ENCODE measurements around the gene FBXW5. TPM values are rescaled to one million over a fixed set of nuclear protein-coding genes. Genes with fewer than 3 reads are reported as not detected.

FBXW5 gene
- total and polyA plus RNA-seq, 12 donors: 118 to 215 (median 145) TPM

DNA sequence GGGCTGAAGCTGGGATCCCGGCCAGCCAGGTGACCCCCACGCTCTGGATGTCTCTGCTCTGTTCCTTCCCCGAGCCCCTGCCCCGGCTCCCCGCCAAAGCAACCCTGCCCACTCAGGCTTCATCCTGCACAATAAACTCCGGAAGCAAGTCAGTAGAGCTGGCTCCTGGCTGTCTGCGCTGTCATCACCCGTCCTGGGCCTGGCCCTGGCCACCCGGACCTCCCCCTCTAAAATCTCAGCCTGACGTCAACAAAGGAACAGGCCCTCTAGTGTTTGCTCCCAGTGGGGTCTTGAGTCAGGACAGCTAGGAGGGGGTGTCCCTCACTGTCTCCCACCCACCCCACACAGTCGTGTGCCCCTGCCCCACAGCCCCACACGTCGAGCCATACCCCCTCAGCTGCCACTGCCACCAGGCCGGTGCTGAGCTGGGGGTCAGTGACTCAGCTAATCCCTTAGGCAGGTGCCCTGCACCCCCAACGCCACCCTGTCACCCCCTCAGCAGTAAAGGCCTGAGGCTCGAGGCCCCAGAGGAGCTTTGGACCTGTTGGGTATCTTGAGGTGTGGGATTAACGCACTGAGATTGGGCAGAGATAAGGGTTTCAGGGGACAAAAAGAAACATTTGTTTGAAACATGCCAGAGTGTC is 37.2 kb upstream of the FBXW5 start:
- peaks cover 0 to 53% (median 15%) of the 10 kb centered on the region in 7 donors for H3K27me3 ChIP-seq
- TF ChIP-seq, protein P1, sequence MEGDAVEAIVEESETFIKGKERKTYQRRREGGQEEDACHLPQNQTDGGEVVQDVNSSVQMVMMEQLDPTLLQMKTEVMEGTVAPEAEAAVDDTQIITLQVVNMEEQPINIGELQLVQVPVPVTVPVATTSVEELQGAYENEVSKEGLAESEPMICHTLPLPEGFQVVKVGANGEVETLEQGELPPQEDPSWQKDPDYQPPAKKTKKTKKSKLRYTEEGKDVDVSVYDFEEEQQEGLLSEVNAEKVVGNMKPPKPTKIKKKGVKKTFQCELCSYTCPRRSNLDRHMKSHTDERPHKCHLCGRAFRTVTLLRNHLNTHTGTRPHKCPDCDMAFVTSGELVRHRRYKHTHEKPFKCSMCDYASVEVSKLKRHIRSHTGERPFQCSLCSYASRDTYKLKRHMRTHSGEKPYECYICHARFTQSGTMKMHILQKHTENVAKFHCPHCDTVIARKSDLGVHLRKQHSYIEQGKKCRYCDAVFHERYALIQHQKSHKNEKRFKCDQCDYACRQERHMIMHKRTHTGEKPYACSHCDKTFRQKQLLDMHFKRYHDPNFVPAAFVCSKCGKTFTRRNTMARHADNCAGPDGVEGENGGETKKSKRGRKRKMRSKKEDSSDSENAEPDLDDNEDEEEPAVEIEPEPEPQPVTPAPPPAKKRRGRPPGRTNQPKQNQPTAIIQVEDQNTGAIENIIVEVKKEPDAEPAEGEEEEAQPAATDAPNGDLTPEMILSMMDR (IDR thresholded peaks at IDR 0.05): peak in 4 of 9 donors; percentile 10 to 42 (median 38)
- ATAC-seq (peak in 7 of 8 donors; percentile 16 to 68 (median 58)), DNase-seq (peak; percentile 78 to 87)
- H3K36me3 ChIP-seq: no peaks in the 10 kb centered on the region
- H3K4me3 ChIP-seq: no peak overlapping the region
- WGBS, 2 donors: 29 to 32% methylated on average over 17 of the region's 17 CpGs
- H3K4me1 ChIP-seq: peaks cover 9 to 82% (median 55%) of the 10 kb centered on the region in 9 donors
- intact Hi-C loops (cut with DNase I): loop anchor here in 1 of 10 donors (5.0 kb wide), 1 partner anchor 34 kb away; the partner anchor contains the start of gene C8G
- H3K9me3 ChIP-seq: no peaks in the 10 kb centered on the region
- H3K27ac ChIP-seq: peak overlapping the region; percentile 40 to 93 (median 88)

DNA sequence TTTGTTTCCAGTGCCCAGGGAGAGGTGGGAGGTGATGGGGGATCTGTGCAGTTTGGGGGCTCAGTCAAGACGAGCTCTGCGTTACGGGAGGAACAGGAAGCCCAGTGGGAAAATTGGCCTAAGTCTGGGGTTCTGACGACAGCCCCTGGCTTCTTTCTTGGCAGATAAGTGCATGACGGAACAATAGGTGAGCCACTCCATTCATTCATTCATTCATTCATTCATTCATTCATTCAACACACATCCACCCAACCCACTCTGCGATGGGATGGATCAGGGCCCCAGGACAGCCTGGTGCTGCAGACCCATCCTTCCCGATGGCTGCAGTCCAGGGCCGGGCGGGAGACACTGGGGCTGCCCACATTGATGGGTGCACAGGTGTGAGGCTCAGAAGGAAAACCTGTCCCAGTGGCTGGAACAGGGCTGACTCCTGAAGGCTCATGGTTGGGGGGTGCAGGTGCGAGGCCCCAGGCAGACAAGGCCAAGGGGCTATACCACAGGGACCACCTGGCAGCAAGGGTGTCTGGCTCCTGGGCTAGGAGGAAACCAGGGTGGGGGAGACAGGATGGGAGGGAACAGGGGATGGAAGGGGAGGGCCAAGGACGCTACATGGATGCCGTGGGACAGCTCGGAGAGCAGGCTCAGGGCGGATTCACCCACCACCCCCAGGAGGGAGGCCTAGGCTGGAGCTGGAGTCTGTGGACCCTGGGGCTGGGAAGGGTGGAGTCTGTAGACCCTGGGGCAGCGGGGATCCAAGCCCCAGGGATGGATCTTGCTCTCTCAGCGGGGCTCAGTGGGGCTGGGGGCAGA is 36.3 kb upstream of the FBXW5 start:
- 73 to 76% methylated on average over 16 of the region's 16 CpGs for WGBS, 2 donors
- TF ChIP-seq, protein P1 (IDR thresholded peaks at IDR 0.05): no peak
- peak in 1 of 2 donors; percentile 20 for DNase-seq
- Histone ChIP-seq H3K27ac (peak overlapping the region; percentile 6 to 93 (median 88)), H3K36me3 (no peaks in the 10 kb centered on the region), H3K4me1 (peaks cover 11 to 89% (median 63%) of the 10 kb centered on the region in 9 donors), H3K4me3 (no peak overlapping the region), H3K9me3 (no peaks in the 10 kb centered on the region), H3K27me3 (peaks cover 0 to 49% (median 14%) of the 10 kb centered on the region in 7 donors)
- ATAC-seq: no peak
- intact Hi-C loops (cut with DNase I): loop anchor here in 1 of 10 donors (5.0 kb wide), 1 partner anchor 34 kb away; the partner anchor contains the start of gene C8G

DNA sequence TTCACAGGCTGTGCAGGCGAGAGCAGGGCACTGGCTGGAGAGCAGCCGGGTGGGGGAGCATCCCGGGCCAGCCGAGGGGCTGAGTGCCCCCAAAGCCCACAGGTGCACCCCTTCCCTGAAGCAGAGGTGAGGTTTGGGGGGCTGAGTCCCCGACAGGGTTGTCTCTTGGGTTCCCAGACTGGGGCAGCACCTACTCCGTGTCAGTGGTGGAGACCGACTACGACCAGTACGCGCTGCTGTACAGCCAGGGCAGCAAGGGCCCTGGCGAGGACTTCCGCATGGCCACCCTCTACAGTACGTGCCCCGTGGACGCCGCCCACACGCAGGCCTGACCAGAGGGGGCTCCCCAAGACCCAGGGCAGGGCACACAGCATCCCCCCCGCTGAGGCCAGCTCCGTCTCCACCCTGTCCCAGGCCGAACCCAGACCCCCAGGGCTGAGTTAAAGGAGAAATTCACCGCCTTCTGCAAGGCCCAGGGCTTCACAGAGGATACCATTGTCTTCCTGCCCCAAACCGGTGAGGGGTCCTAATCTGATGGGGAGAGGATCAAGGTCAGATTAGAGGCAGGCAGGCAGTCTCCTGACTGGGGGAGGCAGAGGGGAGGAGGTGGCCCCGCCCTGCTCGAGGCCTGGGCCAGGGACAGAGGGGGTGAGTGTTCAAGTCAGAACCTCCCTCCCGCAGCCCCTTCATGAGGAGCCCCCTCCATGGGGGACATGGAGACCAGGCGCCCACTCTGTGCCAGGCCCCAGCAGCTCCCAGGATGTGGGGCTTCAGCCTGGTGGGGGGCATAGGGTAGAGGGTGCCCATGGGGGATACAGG is 35.4 kb upstream of the FBXW5 start:
- Histone ChIP-seq H3K4me3 (no peak overlapping the region), H3K4me1 (peaks cover 16 to 89% (median 67%) of the 10 kb centered on the region in 9 donors)
- DNase-seq: peak in 1 of 2 donors; percentile 28

More for the DNA sequence above, 35.4 kb upstream of the FBXW5 start:
- 85 to 86% methylated on average over 26 of the region's 26 CpGs for WGBS, 2 donors
- Histone ChIP-seq H3K9me3 (no peaks in the 10 kb centered on the region), H3K27me3 (peaks cover 0 to 40% (median 6%) of the 10 kb centered on the region in 7 donors), H3K36me3 (no peaks in the 10 kb centered on the region), H3K27ac (peak overlapping the region in 8 of 10 donors; percentile 82 to 93 (median 89))
- ATAC-seq: no peak
- TF ChIP-seq, protein P1 (IDR thresholded peaks at IDR 0.05): no peak
- intact Hi-C loops (cut with DNase I): loop anchor here in 2 of 10 donors (2.0 to 5.0 kb wide), 2 partner anchors 29 to 33 kb away; partner anchors contain the start of gene C8G (in 1 of the 2)
